ENCODE measurements around the gene PMEPA1.

The PMEPA1 gene

DNA sequence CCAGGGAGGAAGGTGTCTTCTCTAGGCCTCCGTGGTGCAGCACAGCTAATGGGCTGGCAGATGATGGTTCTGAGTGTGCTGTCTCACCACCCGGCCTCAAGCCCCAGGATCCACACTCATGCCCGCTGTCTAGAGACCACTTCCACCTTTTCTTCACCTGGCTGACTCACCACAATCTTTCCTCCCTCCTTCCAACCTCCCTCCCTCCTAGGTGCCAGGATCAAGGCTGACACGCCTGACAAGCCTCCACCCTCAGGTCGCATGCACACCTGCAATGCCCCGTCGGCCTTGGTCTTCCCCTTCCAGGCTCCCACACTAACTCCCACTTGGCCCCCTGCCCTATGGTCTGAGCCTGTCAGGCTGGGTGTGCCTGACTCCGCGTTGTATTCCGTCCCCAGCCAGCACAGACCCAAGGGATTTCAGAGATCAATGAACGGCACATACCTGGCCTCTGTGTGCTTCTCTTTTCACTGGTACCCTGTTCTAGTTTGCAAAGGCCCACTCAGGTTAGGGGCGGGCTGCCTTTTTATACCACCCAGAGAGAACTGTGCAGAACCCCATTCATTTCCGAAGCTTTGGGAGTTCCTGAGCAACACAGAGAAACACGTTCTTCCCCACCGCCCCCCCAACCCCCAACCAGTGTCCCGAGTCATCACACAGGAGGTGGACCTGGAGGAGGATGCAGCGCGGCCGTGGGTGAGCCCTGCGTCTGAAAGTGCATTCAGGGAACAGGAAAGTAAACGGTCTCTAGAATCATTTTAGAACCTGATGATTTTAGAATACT is 39.3 kb downstream of the PMEPA1 start:
- Histone ChIP-seq H3K4me3 (ENCODE audit: insufficient read depth, low read depth, low read length) (no peak overlapping the region), H3K27me3 (ENCODE audit: control insufficient read depth, insufficient read depth, low read length, poor library complexity, severe bottlenecking) (no peaks in the 10 kb centered on the region), H3K4me1 (ENCODE audit: control insufficient read depth, insufficient read depth, low read length) (peaks cover 9% of the 10 kb centered on the region), H3K9me3 (ENCODE audit: control insufficient read depth, low read length) (no peaks in the 10 kb centered on the region), H3K27ac (ENCODE audit: insufficient read depth, low read depth, low read length, poor library complexity, severe bottlenecking) (no peak overlapping the region), H3K36me3 (ENCODE audit: control insufficient read depth, insufficient read depth, low read length) (no peaks in the 10 kb centered on the region)
- WGBS, 2 experiments: 90 to 91% methylated on average over 21 of the region's 21 CpGs

DNA sequence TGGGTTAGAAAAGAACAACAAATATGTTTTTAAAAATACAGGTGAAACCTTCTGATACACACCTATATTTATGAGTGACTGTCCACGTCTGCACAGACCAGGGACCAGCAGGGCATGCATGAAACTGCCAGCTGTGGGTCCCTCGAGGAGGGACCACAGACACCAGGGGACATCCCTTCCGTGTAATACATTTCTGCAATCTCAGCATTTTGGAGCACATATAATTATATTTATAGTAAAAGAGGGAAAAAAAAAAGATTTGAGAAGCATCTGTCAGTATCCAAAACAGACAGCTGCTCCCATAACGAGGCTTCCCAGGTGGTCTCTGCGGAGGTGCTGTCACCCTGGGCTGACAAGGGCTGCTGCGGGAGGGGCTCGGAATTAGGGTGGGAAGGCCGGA is 40.2 kb downstream of the PMEPA1 start:
- no peak overlapping the region for H3K27ac ChIP-seq (ENCODE audit: insufficient read depth, low read depth, low read length, poor library complexity, severe bottlenecking)
- H3K36me3 ChIP-seq (ENCODE audit: control insufficient read depth, insufficient read depth, low read length): no peaks in the 10 kb centered on the region
- 83 to 92% methylated on average over 8 of the region's 8 CpGs for WGBS, 2 experiments
- H3K9me3 ChIP-seq (ENCODE audit: control insufficient read depth, low read length): no peaks in the 10 kb centered on the region
- no peak overlapping the region for H3K4me3 ChIP-seq (ENCODE audit: insufficient read depth, low read depth, low read length)
- H3K4me1 ChIP-seq (ENCODE audit: control insufficient read depth, insufficient read depth, low read length): peaks cover 9% of the 10 kb centered on the region
- H3K27me3 ChIP-seq (ENCODE audit: control insufficient read depth, insufficient read depth, low read length, poor library complexity, severe bottlenecking): no peaks in the 10 kb centered on the region

DNA sequence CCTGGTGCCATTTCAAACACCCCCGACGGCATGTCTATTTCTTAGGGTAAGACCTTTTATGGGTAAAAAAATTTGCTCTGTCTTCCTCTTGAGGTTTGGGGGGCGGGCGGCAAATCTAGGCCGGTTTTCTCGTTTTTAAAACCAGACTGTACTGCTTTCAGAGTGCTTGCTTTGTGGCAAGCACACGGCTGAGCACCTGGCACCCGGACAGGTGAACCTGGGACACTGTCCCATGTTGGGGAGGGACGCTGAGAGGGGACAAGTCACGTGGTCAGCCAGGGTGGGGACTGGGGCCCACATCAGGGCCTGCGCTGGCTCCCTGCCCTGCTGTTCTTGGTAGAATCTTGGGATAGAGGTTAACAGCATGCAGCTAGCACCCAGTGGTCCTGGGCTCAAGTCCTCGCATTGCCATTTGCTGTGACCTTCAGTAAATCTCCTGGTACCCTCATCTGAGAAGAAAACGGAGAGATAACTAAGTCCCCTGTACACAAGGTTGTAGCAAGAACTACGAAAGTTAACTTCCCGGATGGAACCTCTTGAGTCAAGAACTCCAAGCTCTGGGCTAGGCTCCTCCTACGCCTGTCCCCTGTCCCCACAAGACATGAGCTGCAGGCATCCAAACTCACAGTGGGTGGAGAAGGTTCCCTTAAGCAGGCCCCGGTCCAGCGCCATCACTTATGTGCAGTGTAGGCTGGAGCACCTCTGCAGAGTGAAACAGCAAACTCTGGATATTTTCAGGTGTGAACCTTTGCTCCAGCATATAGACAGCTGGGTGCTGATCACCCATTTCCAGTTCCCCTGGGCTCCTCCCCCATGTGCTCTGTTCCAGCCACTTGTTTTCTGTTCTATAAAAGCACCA is 41.7 kb downstream of the PMEPA1 start:
- H3K36me3 ChIP-seq (ENCODE audit: control insufficient read depth, insufficient read depth, low read length): no peaks in the 10 kb centered on the region
- no peaks in the 10 kb centered on the region for H3K9me3 ChIP-seq (ENCODE audit: control insufficient read depth, low read length)
- no peak overlapping the region for H3K27ac ChIP-seq (ENCODE audit: insufficient read depth, low read depth, low read length, poor library complexity, severe bottlenecking)
- 92 to 94% methylated on average over 18 of the region's 18 CpGs for WGBS, 2 experiments
- peaks cover 9% of the 10 kb centered on the region for H3K4me1 ChIP-seq (ENCODE audit: control insufficient read depth, insufficient read depth, low read length)
- H3K4me3 ChIP-seq (ENCODE audit: insufficient read depth, low read depth, low read length): no peak overlapping the region
- no peaks in the 10 kb centered on the region for H3K27me3 ChIP-seq (ENCODE audit: control insufficient read depth, insufficient read depth, low read length, poor library complexity, severe bottlenecking)

DNA sequence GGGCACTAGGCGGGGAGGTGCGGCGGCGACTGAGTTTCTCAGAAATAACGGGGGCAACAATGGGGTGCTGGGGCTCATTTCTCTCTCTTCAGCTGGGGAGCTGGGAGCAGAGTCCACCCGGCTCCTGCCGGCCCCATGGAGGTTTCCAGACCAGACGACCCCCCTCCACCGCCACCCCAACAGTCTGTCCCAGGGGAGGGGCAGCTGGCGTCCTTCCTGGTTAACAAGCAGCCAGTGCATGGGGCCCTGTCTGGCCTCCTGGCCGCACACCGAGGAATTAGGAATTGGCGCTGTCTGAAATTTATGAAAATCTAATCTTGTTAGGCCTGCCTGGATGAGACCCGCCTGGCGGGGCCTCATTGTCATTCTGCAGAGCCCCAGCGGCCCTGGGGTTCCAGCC is 42.4 kb downstream of the PMEPA1 start:
- no peak overlapping the region for H3K27ac ChIP-seq (ENCODE audit: insufficient read depth, low read depth, low read length, poor library complexity, severe bottlenecking)
- no peaks in the 10 kb centered on the region for H3K9me3 ChIP-seq (ENCODE audit: control insufficient read depth, low read length)
- no peaks in the 10 kb centered on the region for H3K27me3 ChIP-seq (ENCODE audit: control insufficient read depth, insufficient read depth, low read length, poor library complexity, severe bottlenecking)
- WGBS, 2 experiments: 83 to 84% methylated on average over 16 of the region's 16 CpGs
- no peaks in the 10 kb centered on the region for H3K36me3 ChIP-seq (ENCODE audit: control insufficient read depth, insufficient read depth, low read length)
- peaks cover 10% of the 10 kb centered on the region for H3K4me1 ChIP-seq (ENCODE audit: control insufficient read depth, insufficient read depth, low read length)
- no peak overlapping the region for H3K4me3 ChIP-seq (ENCODE audit: insufficient read depth, low read depth, low read length)

DNA sequence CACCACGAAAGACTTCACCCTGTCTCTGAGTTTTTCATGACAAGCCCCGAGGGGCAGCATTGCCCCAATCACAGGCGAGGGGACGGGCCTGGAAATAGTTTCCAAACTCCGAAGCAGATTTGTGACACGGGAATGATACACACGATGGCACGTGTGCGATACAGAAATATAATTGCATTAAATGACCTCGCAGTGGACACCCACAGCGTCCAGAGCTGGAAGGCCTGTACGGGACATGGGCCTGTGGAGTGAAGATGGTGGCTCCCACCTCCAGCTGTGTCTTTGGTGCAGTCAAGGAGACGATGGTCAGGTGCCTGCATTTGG is 43.0 kb downstream of the PMEPA1 start:
- Histone ChIP-seq H3K4me3 (ENCODE audit: insufficient read depth, low read depth, low read length) (no peak overlapping the region), H3K9me3 (ENCODE audit: control insufficient read depth, low read length) (no peaks in the 10 kb centered on the region), H3K27me3 (ENCODE audit: control insufficient read depth, insufficient read depth, low read length, poor library complexity, severe bottlenecking) (no peaks in the 10 kb centered on the region), H3K4me1 (ENCODE audit: control insufficient read depth, insufficient read depth, low read length) (peaks cover 10% of the 10 kb centered on the region), H3K36me3 (ENCODE audit: control insufficient read depth, insufficient read depth, low read length) (no peaks in the 10 kb centered on the region), H3K27ac (ENCODE audit: insufficient read depth, low read depth, low read length, poor library complexity, severe bottlenecking) (no peak overlapping the region)
- WGBS, 2 experiments: 93 to 94% methylated on average over 13 of the region's 13 CpGs

DNA sequence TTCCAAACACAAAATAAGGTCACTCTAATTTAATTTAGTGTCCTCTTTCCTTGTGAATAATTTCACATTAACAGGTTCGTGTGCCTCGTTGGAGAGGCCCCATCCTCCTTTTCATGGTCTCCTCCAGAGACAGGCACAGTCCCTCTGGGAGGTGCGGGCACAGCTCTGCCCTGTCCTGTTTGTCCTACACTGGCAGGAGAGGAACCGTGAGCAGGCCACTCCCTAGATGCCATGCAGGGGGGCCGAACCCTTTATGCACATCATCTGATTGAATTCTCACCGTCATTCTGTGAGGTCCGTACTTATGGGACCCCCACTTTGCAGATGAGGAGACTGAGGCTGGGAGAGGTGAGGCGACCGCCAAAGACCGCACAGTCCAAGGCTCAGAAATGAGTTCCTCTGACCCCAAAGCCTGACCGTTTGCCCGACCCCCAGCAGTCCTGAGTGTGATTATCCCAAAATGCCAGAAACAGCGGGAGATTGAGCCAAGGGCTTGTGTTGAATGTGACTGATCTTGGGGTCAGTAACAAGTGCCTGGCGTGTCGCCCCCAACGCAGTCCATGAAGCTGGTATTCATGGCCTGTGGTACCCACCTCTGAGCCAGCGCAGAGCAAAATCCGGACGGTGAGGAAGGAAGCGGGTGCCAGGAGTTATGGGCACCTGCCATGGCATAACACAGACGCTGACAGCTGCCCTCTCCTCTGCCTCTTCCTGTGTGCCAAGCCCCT is 43.5 kb downstream of the PMEPA1 start:
- no peaks in the 10 kb centered on the region for H3K36me3 ChIP-seq (ENCODE audit: control insufficient read depth, insufficient read depth, low read length)
- H3K9me3 ChIP-seq (ENCODE audit: control insufficient read depth, low read length): no peaks in the 10 kb centered on the region
- no peak overlapping the region for H3K27ac ChIP-seq (ENCODE audit: insufficient read depth, low read depth, low read length, poor library complexity, severe bottlenecking)
- 87% methylated on average over 21 of the region's 21 CpGs for WGBS, 2 experiments
- H3K27me3 ChIP-seq (ENCODE audit: control insufficient read depth, insufficient read depth, low read length, poor library complexity, severe bottlenecking): no peaks in the 10 kb centered on the region
- no peak overlapping the region for H3K4me3 ChIP-seq (ENCODE audit: insufficient read depth, low read depth, low read length)
- H3K4me1 ChIP-seq (ENCODE audit: control insufficient read depth, insufficient read depth, low read length): peaks cover 10% of the 10 kb centered on the region

DNA sequence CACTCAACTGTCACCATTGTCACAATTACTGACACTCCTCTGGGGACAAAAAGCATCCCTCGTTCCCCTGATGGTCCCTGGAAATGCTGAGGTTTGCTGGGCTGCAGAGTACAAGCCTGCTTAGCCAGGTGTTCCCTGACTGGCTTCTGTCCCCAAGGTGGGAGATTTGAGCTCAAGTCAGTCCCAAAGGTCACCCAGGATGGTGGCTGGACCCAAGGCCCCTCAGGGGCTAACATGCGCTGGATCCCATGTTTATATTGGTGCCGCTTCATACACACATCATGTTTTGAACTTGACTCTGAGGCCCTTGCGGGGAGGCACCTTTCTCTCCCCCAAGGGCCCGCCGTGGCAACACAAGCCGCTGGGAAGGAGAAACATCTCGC is 44.2 kb downstream of the PMEPA1 start:
- no peak overlapping the region for H3K27ac ChIP-seq (ENCODE audit: insufficient read depth, low read depth, low read length, poor library complexity, severe bottlenecking)
- WGBS, 2 experiments: 93 to 95% methylated on average over 8 of the region's 8 CpGs
- H3K4me1 ChIP-seq (ENCODE audit: control insufficient read depth, insufficient read depth, low read length): peaks cover 10% of the 10 kb centered on the region
- no peaks in the 10 kb centered on the region for H3K27me3 ChIP-seq (ENCODE audit: control insufficient read depth, insufficient read depth, low read length, poor library complexity, severe bottlenecking)
- no peaks in the 10 kb centered on the region for H3K9me3 ChIP-seq (ENCODE audit: control insufficient read depth, low read length)
- no peaks in the 10 kb centered on the region for H3K36me3 ChIP-seq (ENCODE audit: control insufficient read depth, insufficient read depth, low read length)
- H3K4me3 ChIP-seq (ENCODE audit: insufficient read depth, low read depth, low read length): no peak overlapping the region

DNA sequence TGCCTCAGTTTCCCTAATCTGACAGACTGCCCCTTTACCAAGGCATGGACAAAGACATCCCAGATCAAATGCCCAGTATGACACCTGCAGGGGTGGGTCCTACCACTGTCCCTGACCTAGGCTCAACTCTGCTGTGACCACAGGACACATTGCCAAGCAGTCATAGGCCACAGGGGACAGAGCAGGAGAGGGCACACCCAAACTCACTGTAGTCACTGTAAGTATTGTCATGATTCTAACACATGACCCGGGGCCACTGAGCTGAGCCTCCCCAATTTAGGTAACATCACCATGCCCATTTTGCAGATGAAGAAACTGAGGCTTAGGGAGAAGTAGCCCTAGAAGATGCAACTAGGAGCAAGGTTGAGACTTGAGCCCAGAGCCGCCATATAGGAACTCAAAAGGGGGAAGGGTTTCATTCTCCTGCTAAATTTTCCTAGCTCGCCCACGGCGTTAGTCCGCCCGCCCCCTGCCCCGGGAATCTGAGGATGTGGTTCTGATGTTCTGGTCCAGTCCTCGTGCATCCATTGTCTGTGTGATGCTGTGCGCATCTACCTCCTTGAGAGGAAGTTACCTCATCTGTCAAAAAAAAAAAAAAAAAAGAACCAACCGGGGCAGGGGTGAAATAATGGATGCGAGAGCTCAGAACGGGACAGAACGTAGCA is 44.8 kb downstream of the PMEPA1 start:
- Histone ChIP-seq H3K4me3 (ENCODE audit: insufficient read depth, low read depth, low read length) (no peak overlapping the region), H3K36me3 (ENCODE audit: control insufficient read depth, insufficient read depth, low read length) (no peaks in the 10 kb centered on the region), H3K27me3 (ENCODE audit: control insufficient read depth, insufficient read depth, low read length, poor library complexity, severe bottlenecking) (no peaks in the 10 kb centered on the region), H3K27ac (ENCODE audit: insufficient read depth, low read depth, low read length, poor library complexity, severe bottlenecking) (no peak overlapping the region), H3K9me3 (ENCODE audit: control insufficient read depth, low read length) (no peaks in the 10 kb centered on the region), H3K4me1 (ENCODE audit: control insufficient read depth, insufficient read depth, low read length) (peaks cover 10% of the 10 kb centered on the region)
- WGBS, 2 experiments: 90 to 93% methylated on average over 14 of the region's 14 CpGs

DNA sequence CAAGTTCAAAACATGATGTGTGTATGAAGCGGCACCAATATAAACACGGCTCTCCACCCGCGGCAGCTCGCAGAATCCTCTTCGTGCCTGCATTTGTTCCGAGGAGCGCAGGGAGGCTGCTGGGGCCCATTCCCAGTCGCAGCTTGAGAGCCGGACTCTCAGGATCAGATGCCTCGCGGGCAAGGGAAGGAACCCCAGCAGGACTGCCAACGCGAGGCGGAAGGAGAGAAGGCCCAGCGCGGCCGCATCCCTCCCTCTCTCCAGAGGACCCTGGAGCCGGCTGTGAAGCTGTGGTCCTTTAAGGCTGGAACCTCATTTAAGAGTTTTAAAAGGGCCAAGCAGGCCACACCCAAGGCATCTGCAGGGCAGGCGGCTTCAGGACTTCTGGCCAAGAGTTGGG is 45.3 kb downstream of the PMEPA1 start:
- no peaks in the 10 kb centered on the region for H3K36me3 ChIP-seq (ENCODE audit: control insufficient read depth, insufficient read depth, low read length)
- no peak overlapping the region for H3K27ac ChIP-seq (ENCODE audit: insufficient read depth, low read depth, low read length, poor library complexity, severe bottlenecking)
- 90 to 92% methylated on average over 20 of the region's 20 CpGs for WGBS, 2 experiments
- H3K27me3 ChIP-seq (ENCODE audit: control insufficient read depth, insufficient read depth, low read length, poor library complexity, severe bottlenecking): no peaks in the 10 kb centered on the region
- peaks cover 10% of the 10 kb centered on the region for H3K4me1 ChIP-seq (ENCODE audit: control insufficient read depth, insufficient read depth, low read length)
- H3K9me3 ChIP-seq (ENCODE audit: control insufficient read depth, low read length): no peaks in the 10 kb centered on the region
- no peak overlapping the region for H3K4me3 ChIP-seq (ENCODE audit: insufficient read depth, low read depth, low read length)
